ENCODE data around the gene RNF217. TPM values are rescaled to one million over a fixed set of nuclear protein-coding genes. Genes with fewer than 3 reads are reported as not detected.

RNF217 gene
- total and polyA plus RNA-seq, 12 donors = 2.1 to 26.9 (median 13.0) TPM

GRCh38 chr6:124994648-124995047 is 32.4 kb downstream of the RNF217 start:
- no peaks in the 10 kb centered on the region for H3K27me3 ChIP-seq
- intact Hi-C loops (cut with DNase I) = no loop called here
- ATAC-seq (no peak), DNase-seq (no peak)
- H3K36me3 ChIP-seq = no peaks in the 10 kb centered on the region
- WGBS, 2 donors = 83 to 87% methylated on average over 3 of the region's 3 CpGs
- no peaks in the 10 kb centered on the region for H3K9me3 ChIP-seq
- peaks cover 0 to 17% (median 4%) of the 10 kb centered on the region in 9 donors for H3K4me1 ChIP-seq
- H3K27ac ChIP-seq = no peak overlapping the region
- no peak for TF ChIP-seq CTCF (IDR thresholded peaks at IDR 0.05)
- H3K4me3 ChIP-seq = no peak overlapping the region

DNA sequence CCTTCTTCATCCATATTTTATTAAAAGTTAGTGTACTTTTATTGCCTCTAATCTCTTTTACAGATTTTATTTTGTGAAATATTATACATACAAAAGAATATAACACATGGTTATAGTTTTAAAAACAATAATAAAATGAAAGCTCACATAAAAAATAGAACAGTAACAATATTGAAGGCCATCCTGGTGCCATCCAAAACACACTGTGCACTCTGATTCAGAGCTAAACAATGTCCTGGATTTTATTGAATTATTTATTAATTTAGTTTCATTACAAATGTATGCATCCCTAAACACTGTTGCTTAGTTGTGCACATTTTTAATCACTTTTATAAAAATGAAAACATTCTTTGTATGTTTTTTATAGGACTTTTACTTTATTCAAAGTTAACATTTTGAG is 32.9 kb downstream of the RNF217 start:
- no peaks in the 10 kb centered on the region for H3K9me3 ChIP-seq
- no peak for TF ChIP-seq CTCF (IDR thresholded peaks at IDR 0.05)
- intact Hi-C loops (cut with DNase I) = no loop called here
- DNase-seq = no peak
- no peak for ATAC-seq
- H3K27me3 ChIP-seq = no peaks in the 10 kb centered on the region
- H3K36me3 ChIP-seq = no peaks in the 10 kb centered on the region
- H3K27ac ChIP-seq = no peak overlapping the region
- H3K4me1 ChIP-seq = peaks cover 0 to 17% (median 4%) of the 10 kb centered on the region in 9 donors
- no peak overlapping the region for H3K4me3 ChIP-seq

DNA sequence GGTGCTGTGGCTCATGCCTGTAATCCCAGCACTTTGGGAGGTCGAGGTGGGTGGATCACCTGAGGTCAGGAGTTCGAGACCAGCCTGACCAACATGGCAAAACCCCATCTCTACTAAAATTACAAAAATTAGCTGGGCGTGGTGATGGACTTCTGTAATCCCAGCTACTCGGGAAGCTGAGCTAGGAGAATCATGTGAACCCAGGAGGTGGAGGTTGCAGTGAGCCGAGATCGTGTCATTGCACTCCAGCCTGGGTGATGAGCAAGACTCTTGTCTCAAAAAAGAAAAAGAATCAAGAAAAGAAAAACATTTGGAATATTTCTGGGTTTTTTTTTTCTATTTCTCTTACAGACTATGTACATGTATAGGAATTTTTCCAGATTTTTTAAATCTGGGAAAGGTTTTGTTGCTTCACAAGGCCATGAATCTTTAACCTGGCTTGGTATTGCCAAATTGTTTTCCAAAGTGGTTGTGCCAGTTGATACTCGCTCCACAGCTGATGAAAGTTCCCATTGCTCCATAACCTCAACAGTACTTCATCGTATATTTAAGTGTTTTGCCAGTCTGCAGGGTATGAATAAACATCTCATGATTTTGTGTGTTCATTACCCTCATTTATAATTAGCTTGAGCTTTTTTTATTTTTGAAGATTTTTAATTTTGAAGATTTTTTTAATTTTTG is 33.5 kb downstream of the RNF217 start:
- no peak overlapping the region for H3K4me3 ChIP-seq
- H3K9me3 ChIP-seq = no peaks in the 10 kb centered on the region
- no peak for DNase-seq
- H3K27me3 ChIP-seq = no peaks in the 10 kb centered on the region
- intact Hi-C loops (cut with DNase I) = no loop called here
- no peak overlapping the region for H3K27ac ChIP-seq
- no peak for ATAC-seq
- H3K4me1 ChIP-seq = peaks cover 0 to 17% (median 4%) of the 10 kb centered on the region in 9 donors
- WGBS, 2 donors = 97% methylated on average over 8 of the region's 8 CpGs
- TF ChIP-seq CTCF (IDR thresholded peaks at IDR 0.05) = no peak
- no peaks in the 10 kb centered on the region for H3K36me3 ChIP-seq

DNA sequence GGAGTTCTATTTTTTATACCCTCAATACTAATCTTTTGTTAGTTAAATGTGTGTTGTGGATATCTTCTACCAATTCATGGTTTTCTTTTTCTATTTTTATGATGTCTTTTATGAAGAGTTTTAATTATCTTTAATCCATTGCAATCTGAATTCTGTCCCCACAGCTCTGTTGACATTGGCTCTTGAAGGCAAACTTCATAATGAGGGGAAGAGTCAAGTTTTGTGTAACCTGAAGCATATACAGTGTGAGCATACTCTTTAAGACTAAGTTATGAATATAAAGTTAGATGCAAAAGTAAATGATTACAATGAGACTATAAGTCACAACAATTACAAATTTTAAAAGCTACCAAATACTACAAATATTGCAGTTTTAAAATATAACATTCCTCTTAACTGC is 34.2 kb downstream of the RNF217 start:
- peaks cover 0 to 17% (median 5%) of the 10 kb centered on the region in 9 donors for H3K4me1 ChIP-seq

More for the DNA sequence above, 34.2 kb downstream of the RNF217 start:
- DNase-seq (no peak), ATAC-seq (no peak)
- TF ChIP-seq CTCF (IDR thresholded peaks at IDR 0.05) = no peak
- no peak overlapping the region for H3K27ac ChIP-seq
- no peaks in the 10 kb centered on the region for H3K36me3 ChIP-seq
- no peak overlapping the region for H3K4me3 ChIP-seq
- H3K9me3 ChIP-seq = no peaks in the 10 kb centered on the region
- H3K27me3 ChIP-seq = no peaks in the 10 kb centered on the region
- intact Hi-C loops (cut with DNase I) = no loop called here
